GM18907 (cell line): ENCODE measurements around the gene PTP4A1.

Experiments
- ATAC-seq: cut with Tn5 transposase; IDR thresholded peaks from one replicate; pipeline ENCODE4 v1.9.1; 2021; ENCODE audit warnings: mild to moderate bottlenecking, moderate library complexity; ENCODE audit not compliant: unreplicated experiment

PTP4A1 gene

DNA sequence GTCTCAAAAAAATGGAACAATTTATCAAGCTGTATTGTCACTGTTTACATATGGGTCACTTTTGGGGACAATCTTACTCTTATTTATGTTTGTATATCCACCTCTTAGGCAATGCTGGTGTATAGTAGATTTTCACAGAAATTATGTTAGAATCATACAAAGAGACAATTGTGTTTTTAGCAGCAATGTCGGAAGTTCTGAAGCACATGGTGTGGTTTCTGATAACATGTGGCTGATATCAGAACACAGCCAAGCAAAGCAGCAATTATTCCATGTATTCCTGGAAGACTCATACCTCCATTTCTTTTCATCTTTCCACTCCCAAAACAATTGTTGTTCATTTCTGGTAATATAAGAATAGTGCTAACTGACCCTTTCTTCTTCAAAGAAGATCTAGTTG, 17.5 kb upstream of the PTP4A1 start:
- ATAC-seq: no peak

DNA sequence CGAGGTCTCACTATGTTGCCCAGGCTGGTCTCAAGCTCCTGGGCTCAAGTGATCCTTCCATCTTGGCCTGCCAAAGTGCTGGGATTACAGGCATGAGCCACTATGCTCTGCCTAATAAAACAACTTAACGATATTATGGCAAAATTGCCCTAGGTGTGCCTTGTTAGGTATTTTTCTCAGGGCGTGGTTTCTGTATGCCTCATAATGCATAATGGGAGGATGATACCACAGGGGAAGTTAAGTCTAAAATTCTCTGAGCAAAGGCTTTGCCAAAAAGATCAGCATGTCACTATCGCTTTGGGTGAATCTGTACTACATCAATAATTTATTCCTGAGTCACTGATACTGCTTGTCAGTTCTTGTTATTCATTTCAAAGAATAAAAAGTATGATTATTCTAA, 15.9 kb upstream of the PTP4A1 start:
- ATAC-seq: no peak

DNA sequence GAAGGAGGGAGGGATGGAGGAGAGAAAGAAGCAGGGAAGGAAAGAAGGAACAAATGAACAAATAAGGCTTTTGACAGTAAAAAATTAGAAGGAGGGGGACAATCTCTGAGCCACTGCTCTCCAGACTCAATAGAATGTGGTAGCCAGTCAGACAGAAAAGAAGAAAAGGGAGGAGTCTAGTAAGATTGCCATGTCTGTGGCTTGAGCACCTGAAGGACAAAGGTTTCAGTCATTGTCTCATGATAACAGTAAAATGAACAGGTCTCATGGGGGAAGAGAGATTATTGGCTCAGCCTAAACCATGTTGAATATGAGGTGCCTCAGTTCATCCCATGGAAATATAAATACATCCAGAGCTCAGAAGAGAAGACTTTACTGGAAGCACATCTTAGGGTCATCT, 14.0 kb upstream of the PTP4A1 start:
- peak; percentile 52 for ATAC-seq

DNA sequence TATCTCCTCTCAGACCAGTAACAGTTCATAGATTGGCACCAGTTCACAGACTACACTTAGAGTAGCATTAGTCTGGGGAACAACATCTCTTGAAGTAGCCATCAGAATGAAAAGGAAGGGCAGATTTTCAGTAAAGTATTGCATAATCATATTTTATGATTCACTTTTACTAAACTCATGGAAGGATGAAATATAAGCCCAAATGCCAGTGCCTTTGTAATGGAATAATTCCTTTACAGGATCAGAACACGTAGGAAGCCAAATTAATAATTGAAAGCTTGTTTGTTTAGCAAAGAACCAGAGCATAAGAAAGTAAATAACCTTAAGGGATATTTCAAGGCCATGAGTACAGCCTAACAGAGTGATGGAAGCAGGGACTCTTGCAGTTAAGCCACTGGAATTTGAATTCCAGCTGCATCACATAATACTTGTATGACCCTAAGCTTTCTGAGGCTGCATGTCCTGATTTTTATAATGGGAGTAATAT, 11.4 kb upstream of the PTP4A1 start:
- no peak for ATAC-seq

DNA sequence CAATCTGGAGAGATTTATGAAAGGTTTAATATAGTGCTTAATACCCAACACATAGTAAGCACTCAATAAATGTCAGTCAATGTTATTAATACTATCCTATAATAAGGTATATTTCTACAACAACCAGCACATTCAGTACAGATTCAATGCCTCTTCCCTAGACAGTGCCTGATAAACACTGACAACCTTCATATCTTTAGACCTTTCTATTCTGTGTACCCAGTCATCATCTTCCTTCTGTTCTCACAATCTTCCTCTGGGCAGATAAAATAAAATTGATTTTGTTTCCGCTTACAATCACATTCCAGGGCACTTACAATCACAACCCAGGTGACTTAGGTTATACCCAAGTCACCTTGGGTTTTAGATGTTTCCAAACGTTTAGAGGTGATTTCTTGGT, 11.0 kb upstream of the PTP4A1 start:
- no peak for ATAC-seq

DNA sequence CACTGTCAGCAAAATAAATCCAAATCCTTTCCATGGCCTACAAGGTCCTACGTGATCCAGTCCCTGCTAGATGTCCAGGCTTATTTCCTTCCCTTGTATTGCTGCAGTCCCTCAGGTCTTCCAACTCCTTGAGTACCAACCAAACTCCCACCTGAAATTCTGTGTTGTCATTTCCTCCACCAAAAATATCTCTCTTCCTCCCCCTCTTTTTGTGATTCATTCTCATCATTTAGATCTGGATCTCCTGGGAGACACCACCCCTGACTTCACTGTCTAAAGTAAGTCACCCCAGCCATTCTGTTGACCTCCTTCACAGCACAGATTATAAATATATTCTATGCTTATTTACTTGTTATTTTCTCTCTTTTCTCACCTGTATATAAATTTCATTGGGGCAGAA, 9.0 kb upstream of the PTP4A1 start:
- ATAC-seq: no peak

DNA sequence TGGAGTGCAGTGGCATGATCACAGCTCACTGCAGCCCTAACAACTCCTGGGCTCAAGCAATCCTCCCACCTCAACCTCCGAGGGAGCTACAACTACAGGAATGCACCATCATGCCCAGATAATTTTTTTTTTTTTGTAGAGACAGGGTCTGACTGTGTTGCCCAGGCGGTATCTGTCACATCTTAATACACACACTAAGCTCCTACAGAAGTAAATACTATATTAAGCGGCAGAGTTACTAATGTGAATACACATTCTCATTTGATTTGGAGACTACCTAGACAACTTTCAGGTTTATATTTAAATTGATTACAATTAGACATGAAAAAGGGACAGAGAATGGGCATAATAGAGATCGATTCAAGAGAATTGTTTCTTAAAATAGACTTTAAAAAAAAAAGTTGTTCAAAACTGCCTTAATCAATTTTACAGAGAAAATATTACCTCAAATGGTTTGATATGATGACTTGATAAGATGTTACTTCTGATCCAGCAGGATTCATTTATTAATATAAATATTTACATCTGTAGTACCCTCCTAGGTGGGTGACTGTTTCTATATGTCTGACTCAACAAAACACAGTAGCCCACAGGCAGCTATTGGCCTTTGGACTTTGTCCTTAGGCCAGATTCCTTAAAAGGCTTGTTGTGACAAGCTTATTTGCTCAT, 7.1 kb upstream of the PTP4A1 start:
- ATAC-seq: no peak

DNA sequence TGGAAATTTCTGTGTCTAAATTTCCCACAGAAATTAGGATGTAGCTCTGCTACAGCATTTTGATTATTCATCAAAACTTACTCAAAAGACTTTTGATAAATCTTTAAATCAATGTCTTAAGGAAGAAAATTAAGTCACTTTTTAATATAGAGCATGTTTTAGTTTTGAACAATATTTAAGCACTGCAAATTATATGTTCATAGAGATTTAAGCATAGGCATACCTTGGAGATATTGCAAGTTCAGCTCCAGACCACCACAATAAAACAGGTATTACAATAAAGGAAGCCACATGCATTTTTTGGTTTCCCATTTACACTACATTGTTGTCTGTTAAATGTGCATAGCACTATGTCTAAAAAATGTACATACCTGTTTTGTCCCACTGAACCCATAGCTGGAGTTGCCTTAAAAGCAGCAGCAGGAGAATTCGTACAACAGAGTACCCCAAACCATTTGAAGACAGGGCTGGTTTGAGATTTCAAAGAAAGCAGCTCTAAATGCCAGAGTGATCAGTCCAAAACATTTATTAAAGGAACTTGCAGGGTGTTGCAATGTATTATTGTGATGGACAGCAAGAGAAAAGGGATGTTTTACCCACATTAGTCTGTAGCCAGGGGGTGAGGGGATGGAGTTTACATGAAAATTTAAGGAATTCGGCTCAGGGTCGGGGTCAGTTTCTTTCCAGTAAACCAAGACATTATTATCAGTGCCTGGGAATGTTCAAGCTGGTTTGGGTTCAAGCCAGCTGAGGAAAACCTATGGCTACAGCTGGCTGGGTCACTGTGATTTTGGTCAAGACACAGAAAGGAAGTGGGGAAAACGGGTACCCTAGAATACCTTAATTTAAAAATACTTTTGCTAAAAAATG, 6.3 kb upstream of the PTP4A1 start:
- ATAC-seq: no peak

DNA sequence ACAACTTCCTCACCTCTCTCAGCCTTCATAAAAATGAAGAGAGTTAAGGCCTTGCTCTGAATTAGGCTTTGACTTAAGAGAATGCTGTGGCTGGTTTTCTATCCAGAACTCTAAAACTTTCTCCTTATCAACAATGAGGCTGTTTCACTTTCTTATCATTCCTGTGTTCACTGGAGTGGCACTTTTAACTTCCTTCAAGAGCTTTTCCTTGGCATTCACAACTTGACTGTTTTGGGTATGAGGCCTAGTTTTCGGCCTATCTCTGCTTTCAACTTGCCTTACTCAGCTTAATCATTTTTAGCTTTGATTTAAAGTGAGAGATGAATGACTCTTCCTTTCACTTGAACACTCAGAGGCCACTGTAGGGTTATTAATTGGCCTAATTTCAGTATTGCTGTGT, 4.3 kb upstream of the PTP4A1 start:
- no peak for ATAC-seq

DNA sequence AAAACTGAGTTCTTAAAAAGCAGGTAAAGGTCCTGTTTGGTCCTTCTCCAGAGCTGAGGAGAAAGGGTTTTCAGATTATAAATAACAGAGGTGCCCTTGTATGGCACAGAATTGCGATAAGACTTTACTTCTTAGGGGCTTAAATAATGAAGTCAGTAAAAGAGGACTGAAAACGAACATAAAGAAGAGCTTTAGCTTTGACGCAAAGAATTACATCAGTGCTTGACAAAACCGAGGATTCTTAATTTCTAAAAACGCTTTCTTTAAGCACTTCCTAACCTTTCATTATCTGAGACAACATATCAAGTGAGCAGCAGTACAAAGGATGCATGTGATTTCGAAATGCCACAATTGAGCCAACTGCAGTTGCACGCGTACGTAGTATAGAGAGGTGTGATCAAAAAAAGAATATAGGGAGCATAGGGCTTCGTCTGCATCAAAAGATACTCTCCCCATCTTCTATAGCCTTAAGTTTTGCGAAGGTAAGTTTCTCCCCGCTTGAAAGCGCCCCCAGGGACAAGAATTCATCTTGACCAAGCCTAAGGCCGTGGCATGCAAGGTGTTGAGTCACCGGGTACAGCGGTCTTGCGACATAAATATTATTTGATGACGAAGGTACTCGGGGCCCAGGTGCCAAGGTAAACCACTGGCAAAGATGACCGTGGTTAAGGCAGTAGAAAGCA, 778 bp upstream of the PTP4A1 start:
- ATAC-seq: peak; percentile 18

DNA sequence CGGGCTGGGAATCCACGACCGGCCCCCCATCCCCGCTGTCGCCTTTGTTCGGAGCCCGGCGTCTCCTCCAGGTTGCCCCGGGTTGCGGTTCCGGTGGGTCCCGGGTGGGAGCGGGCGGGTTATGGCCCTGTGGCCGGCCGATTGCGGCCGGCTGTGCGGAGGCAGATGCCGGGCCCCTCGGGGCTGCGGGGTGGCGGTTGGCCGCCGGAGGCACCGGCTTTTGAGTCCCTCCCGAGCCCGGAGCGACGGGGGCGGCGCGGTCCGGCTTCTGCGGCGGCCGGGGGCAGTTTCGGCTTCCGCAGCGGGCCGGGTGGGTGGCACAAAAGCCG, 431 bp downstream of the PTP4A1 start:
- peak; percentile 8 for ATAC-seq

DNA sequence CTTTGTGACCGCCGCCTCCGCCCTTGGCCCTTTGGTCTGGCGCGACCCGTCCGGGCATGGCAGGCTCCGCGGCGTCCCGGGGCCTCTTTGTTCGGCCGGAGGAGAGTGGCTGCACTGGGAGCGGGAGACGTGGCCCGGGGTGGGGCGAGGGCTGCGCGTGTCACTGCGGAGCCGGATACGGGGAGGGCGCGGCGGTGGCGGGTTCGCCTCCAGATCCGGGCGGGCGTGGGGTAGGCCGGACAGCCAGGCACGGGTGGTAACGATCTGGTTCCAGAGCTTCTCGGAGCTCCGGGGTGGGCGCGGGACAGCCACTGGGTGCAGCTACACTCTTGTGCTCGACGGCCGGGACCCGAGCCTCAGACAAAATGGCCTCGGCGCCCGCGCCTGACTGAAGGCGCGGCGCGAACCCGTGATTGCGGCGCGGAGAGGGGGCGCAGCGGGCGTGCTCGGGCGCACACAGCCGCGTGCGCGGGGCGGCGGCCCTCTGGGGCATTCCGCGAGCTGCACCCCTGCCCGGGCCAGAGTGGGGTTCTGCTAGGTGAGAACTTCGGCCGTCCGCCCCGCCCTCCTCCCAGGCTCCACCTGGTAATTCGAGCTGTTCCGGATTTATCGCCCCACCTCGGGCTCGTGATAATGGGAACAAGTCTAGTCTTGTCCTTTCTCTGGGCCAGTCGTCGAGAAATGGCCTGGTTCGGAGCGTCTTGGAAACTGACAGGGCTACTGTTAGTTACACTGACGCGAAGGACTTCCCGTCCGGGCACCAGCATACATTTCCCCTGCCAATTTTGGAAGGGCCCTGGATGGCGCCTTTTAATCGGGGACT, 1.0 kb downstream of the PTP4A1 start:
- ATAC-seq: peak; percentile 56

DNA sequence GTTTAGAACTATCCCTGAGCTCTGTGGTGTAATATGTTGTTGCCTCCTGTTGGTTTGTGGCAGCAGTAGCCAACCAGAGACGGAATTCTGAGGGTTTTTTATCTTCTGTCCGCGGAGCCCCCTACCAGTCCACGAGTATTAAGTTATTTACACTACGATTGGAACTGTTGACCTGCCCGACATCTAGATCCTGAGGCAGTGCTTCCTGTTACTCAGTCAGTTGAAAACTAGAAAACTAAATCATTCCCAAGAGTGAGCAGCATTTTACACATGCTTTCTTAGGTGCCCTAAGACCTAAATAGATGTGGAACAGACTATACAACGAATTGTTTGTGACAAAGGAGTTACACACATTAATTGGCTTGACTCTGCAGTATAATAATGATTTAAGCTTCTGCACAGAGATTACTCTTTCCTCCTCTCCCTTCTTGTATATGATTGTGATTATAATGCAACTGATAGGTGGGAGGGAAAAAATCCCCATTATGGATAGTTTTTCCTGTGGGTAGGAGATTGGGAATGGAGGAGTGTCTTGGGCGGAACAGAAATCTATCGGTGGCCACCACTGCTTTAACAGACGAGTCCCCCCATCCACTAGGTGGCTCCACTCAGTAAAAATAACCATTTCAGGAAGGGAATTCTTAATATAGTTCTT, 1.7 kb downstream of the PTP4A1 start:
- no peak for ATAC-seq

DNA sequence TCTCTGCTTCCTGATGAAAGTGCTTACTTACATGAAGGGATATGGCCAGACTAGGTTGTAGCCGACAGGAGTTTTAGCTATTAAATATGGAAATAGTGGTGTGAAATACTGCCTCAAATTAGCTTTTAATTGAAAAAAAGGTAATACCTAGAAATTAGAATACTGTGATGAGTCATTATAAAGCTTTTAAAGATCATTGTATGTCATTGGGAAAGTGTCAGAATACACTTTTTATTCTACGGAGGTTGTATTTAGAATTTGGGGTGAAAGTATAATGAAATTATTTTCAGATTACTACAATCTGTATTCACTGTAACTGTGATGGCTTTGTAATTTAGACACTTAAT, 2.2 kb downstream of the PTP4A1 start:
- no peak for ATAC-seq

DNA sequence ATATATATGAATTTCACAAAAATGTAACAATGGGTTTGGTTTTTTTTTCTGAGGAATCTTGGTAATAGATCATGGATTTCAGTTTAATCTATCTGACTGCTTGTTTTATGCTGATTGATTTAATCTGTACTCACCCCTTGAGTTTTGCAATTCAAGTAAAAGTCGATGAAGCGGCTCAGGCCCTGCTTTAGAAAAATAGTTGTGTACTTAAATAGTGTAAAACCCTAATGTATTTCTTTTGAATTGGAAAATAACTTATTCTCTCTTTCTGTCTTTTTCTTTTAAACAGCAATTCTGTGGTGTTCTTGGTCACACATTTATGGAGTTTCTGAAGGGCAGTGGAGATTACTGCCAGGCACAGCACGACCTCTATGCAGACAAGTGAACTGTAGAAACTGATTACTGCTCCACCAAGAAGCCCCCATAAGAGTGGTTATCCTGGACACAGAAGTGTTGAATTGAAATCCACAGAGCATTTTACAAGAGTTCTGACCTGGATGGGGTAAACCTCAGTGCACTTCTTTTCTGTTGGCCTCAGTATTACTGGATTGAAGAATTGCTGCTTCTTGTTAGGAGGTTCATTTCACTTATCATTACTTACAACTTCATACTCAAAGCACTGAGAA, 4.0 kb downstream of the PTP4A1 start:
- ATAC-seq: no peak

DNA sequence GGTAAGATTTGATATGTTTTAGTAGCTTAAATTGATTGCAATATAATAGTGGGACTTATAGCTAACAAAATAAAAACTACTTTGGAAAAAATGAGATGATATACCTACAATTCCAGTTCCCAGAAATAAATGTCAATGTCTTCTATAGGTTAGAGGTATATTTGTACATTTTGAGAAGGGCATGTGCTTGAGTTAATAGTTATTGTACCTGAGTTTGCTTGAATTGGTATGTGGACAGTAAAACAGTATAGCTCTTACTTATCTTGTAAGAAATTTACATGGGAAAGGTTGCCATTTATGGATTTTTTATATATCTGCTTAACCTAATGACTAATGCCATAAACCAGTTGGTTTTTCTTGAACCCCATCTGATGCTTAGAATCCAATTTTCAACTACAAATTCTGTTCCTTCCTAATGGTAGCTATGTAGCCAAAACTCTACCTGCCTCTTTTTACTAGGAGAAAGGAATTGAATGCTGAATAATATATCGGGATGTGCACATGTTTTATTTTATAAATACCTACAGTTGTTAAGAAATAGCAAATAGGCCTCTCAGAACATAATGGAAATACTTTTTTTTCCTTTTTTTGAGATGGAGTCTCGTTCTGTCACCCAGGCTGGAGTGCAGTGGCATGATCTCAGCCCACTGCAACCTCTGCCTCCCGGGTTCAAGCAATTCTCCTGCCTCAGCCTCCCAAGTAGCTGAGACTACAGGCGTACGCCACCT, 4.9 kb downstream of the PTP4A1 start:
- ATAC-seq: no peak

DNA sequence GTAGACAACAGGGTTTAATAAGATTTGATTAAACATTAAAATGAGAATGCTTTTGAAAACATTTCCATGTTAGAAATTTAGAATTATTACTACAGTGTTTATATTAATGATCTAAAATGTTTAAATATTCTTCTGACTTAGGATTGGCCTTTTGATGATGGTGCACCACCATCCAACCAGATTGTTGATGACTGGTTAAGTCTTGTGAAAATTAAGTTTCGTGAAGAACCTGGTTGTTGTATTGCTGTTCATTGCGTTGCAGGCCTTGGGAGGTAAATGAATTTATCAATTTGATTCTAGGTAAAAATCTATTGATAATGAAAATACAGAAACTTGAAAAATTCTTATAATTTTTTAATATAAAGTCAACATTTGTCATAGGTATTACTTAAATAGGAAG, 6.5 kb downstream of the PTP4A1 start:
- ATAC-seq: no peak

DNA sequence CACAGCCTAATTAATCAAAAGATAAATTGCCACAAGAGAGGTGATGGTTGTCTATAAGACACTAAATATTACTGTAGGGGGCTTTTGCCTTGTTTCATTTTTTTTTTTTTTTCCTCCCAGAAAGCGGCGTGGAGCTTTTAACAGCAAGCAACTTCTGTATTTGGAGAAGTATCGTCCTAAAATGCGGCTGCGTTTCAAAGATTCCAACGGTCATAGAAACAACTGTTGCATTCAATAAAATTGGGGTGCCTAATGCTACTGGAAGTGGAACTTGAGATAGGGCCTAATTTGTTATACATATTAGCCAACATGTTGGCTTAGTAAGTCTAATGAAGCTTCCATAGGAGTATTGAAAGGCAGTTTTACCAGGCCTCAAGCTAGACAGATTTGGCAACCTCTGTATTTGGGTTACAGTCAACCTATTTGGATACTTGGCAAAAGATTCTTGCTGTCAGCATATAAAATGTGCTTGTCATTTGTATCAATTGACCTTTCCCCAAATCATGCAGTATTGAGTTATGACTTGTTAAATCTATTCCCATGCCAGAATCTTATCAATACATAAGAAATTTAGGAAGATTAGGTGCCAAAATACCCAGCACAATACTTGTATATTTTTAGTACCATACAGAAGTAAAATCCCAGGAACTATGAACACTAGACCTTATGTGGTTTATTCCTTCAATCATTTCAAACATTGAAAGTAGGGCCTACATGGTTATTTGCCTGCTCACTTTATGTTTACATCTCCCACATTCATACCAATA, 7.8 kb downstream of the PTP4A1 start:
- ATAC-seq: no peak

DNA sequence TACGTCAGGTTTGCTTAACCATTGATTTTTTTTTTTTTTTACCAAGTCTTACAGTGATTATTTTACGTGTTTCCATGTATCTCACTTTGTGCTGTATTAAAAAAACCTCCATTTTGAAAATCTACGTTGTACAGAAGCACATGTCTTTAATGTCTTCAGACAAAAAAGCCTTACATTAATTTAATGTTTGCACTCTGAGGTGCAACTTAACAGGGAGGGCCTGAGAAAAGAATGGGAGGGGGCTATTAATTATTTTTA, 8.4 kb downstream of the PTP4A1 start:
- no peak for ATAC-seq
